Hepatocyte (in vitro differentiated cells): ENCODE results near the gene FUBP3. TPM values are rescaled to one million over a fixed set of nuclear protein-coding genes. Genes with fewer than 3 reads are reported as not detected.

Source experiments
- DNase-seq: peaks from one replicate; pipeline ENCODE4 v3.0.0-alpha.2; 2016; ENCODE audit warnings: low spot score
- H2AFZ ChIP-seq: fragments of 200-600 bp; sonication (generic); 2 replicates; pipeline ENCODE4 v1.6.0; 2016; ENCODE audit warnings: antibody characterized with exemption, mild to moderate bottlenecking
- H3K27ac ChIP-seq: fragments of 200-600 bp; sonication (generic); 2 replicates; pipeline ENCODE4 v1.5.1; 2016; ENCODE audit warnings: mild to moderate bottlenecking
- H3K27me3 ChIP-seq: fragments of 200-600 bp; sonication (generic); 2 replicates; pipeline ENCODE4 v1.6.1; 2016
- H3K36me3 ChIP-seq: fragments of 200-600 bp; sonication (generic); replicated peaks from 2 replicates; pipeline ENCODE4 v1.5.1; 2016; ENCODE audit warnings: low read depth; ENCODE audit not compliant: insufficient read depth
- H3K4me1 ChIP-seq: fragments of 200-600 bp; sonication (generic); 2 replicates; pipeline ENCODE4 v1.5.1; 2016; ENCODE audit warnings: mild to moderate bottlenecking, moderate library complexity; ENCODE audit not compliant: insufficient read depth
- H3K4me2 ChIP-seq: fragments of 200-600 bp; sonication (generic); 2 replicates; pipeline ENCODE4 v1.6.0; 2016
- H3K4me3 ChIP-seq: fragments of 200-600 bp; sonication (generic); 2 replicates; pipeline ENCODE4 v1.5.1; 2016; ENCODE audit warnings: mild to moderate bottlenecking
- H3K79me2 ChIP-seq: fragments of 200-600 bp; sonication (generic); 2 replicates; pipeline ENCODE4 v1.6.0; 2017; ENCODE audit warnings: mild to moderate bottlenecking
- H3K9me2 ChIP-seq: fragments of 200-600 bp; sonication (generic); replicated peaks from 2 replicates; pipeline ENCODE4 v1.6.0; 2017; ENCODE audit warnings: mild to moderate bottlenecking; ENCODE audit not compliant: insufficient read depth
- H3K9me3 ChIP-seq: fragments of 200-600 bp; sonication (generic); 2 replicates; pipeline ENCODE4 v1.5.1; 2016; ENCODE audit warnings: low read depth, mild to moderate bottlenecking
- H4K20me1 ChIP-seq: fragments of 200-600 bp; sonication (generic); 2 replicates; pipeline ENCODE4 v1.6.0; 2016; ENCODE audit warnings: mild to moderate bottlenecking; ENCODE audit not compliant: insufficient read depth, poor library complexity, severe bottlenecking
- CTCF ChIP-seq: fragments of 200-600 bp; sonication (generic); IDR thresholded peaks from 2 replicates; pipeline ENCODE4 v1.5.1; 2016; ENCODE audit warnings: antibody characterized with exemption, mild to moderate bottlenecking; ENCODE audit not compliant: poor library complexity
- EZH2 ChIP-seq: fragments of 200-600 bp; sonication (generic); IDR thresholded peaks from 2 replicates; pipeline ENCODE4 v1.6.1; 2016; ENCODE audit warnings: antibody characterized with exemption, mild to moderate bottlenecking, borderline replicate concordance
- EZH2phosphoT487 ChIP-seq: fragments of 200-600 bp; sonication (generic); IDR thresholded peaks from one replicate; pipeline ENCODE4 v1.6.1; 2018; ENCODE audit warnings: antibody characterized with exemption, mild to moderate bottlenecking, low read depth, moderate library complexity; ENCODE audit not compliant: unreplicated experiment, severe bottlenecking
- WGBS: methylation state at CpG from one replicate; pipeline ENCODE4 v1.1.6; 2016; ENCODE audit warnings: low lambda C conversion rate; ENCODE audit errors: missing lambda C conversion rate; 5-methylcytosine and 5-hydroxymethylcytosine counted together
- polyA plus RNA-seq: library from polyadenylated mRNA; unstranded; fragments of >200 nt; fragmentation: Nextera tagmentation; extraction: Ambion mirVana; gene quantifications from 2 replicates; pipeline ENCODE4 v1.2.1, GENCODE V29; 2016
- total RNA-seq: library from RNA; depleted of rRNA; stranded (reverse); fragments of >200 nt; gene quantifications from 2 replicates; pipeline ENCODE4 v1.2.3, GENCODE V29; 2014

FUBP3 gene
- total and polyA plus RNA-seq, 2 experiments from 2014 or later, result 55.1 to 56.1 TPM

- Histone ChIP-seq H3K27me3 (no peaks in the 10 kb centered on the region), H4K20me1 (no peaks in the 10 kb centered on the region), H2AFZ (no peak overlapping the region), H3K4me2 (no peak overlapping the region), H3K79me2 (no peaks in the 10 kb centered on the region), H3K4me1 (no peaks in the 10 kb centered on the region), H3K4me3 (no peak overlapping the region), H3K9me2 (no peaks in the 10 kb centered on the region), H3K27ac (no peak overlapping the region), H3K9me3 (no peaks in the 10 kb centered on the region), H3K36me3 (no peaks in the 10 kb centered on the region)
- no peak for DNase-seq
- WGBS, result 70% methylated on average over 6 of the region's 6 CpGs
- no peak for TF ChIP-seq EZH2phosphoT487
- no peak for TF ChIP-seq CTCF
- TF ChIP-seq EZH2, result no peak
These were observed 23.4 kb upstream of the FUBP3 start for GRCh38 chr9:130555968-130556367.

GRCh38 chr9:130556396-130557076 is 22.8 kb upstream of the FUBP3 start:
- H2AFZ ChIP-seq, result no peak overlapping the region
- no peak overlapping the region for H3K4me3 ChIP-seq
- TF ChIP-seq EZH2 (no peak), EZH2phosphoT487 (no peak), CTCF (no peak)
- 82% methylated on average over 18 of the region's 18 CpGs for WGBS
- H3K27ac ChIP-seq, result no peak overlapping the region
- DNase-seq, result no peak
- H3K9me2 ChIP-seq, result no peaks in the 10 kb centered on the region
- H4K20me1 ChIP-seq, result no peaks in the 10 kb centered on the region
- no peaks in the 10 kb centered on the region for H3K4me1 ChIP-seq
- H3K79me2 ChIP-seq, result no peaks in the 10 kb centered on the region
- no peaks in the 10 kb centered on the region for H3K9me3 ChIP-seq
- no peak overlapping the region for H3K4me2 ChIP-seq
- no peaks in the 10 kb centered on the region for H3K36me3 ChIP-seq
- no peaks in the 10 kb centered on the region for H3K27me3 ChIP-seq

- H3K4me2 ChIP-seq, result no peak overlapping the region
- H3K4me3 ChIP-seq, result no peak overlapping the region
These were observed 22.3 kb upstream of the FUBP3 start for GRCh38 chr9:130557077-130557468.

More at GRCh38 chr9:130557077-130557468, 22.3 kb upstream of the FUBP3 start:
- TF ChIP-seq EZH2phosphoT487 (no peak), EZH2 (no peak), CTCF (no peak)
- Histone ChIP-seq H2AFZ (no peak overlapping the region), H3K9me2 (no peaks in the 10 kb centered on the region), H3K36me3 (no peaks in the 10 kb centered on the region), H3K9me3 (no peaks in the 10 kb centered on the region), H3K27ac (no peak overlapping the region), H3K27me3 (no peaks in the 10 kb centered on the region), H3K4me1 (no peaks in the 10 kb centered on the region), H4K20me1 (no peaks in the 10 kb centered on the region), H3K79me2 (no peaks in the 10 kb centered on the region)
- no peak for DNase-seq
- WGBS, result 97% methylated on average over 6 of the region's 6 CpGs
